GM21737 (cell line): ENCODE data around the gene ALK.

Experiments
- ATAC-seq: cut with Tn5 transposase; IDR thresholded peaks from one replicate; pipeline ENCODE4 v1.9.1; 2021; ENCODE audit warnings: mild to moderate bottlenecking, moderate library complexity; ENCODE audit not compliant: unreplicated experiment

The ALK gene

GRCh38 chr2:29910465-29910864, 10.9 kb downstream of the ALK start:
- no peak for ATAC-seq

GRCh38 chr2:29902356-29902755, 19.0 kb downstream of the ALK start:
- no peak for ATAC-seq

- no peak for ATAC-seq
These were observed 20.3 kb downstream of the ALK start for GRCh38 chr2:29900971-29901633.

GRCh38 chr2:29898999-29899398, 22.4 kb downstream of the ALK start:
- ATAC-seq = no peak

- ATAC-seq = no peak
These were observed 26.4 kb downstream of the ALK start for GRCh38 chr2:29894822-29895614.

- ATAC-seq = no peak
These were observed 28.7 kb downstream of the ALK start for GRCh38 chr2:29892585-29893259.

GRCh38 chr2:29881089-29881730, 40.2 kb downstream of the ALK start:
- no peak for ATAC-seq

GRCh38 chr2:29880084-29880483, 41.3 kb downstream of the ALK start:
- ATAC-seq = no peak

- ATAC-seq = no peak
These were observed 41.9 kb downstream of the ALK start for GRCh38 chr2:29879456-29879855.

- ATAC-seq = no peak
These were observed 42.5 kb downstream of the ALK start for GRCh38 chr2:29878898-29879297.

GRCh38 chr2:29876374-29876773, 45.0 kb downstream of the ALK start:
- ATAC-seq = no peak

- ATAC-seq = no peak
These were observed 46.6 kb downstream of the ALK start for GRCh38 chr2:29874745-29875144.

GRCh38 chr2:29872870-29873269, 48.5 kb downstream of the ALK start:
- no peak for ATAC-seq

GRCh38 chr2:29871541-29871940, 49.8 kb downstream of the ALK start:
- no peak for ATAC-seq

- ATAC-seq = no peak
These were observed 55.9 kb downstream of the ALK start for GRCh38 chr2:29865512-29865911.

- no peak for ATAC-seq
These were observed 56.4 kb downstream of the ALK start for GRCh38 chr2:29864988-29865387.

- no peak for ATAC-seq
These were observed 65.3 kb downstream of the ALK start for GRCh38 chr2:29855924-29856639.

- ATAC-seq = no peak
These were observed 70.6 kb downstream of the ALK start for GRCh38 chr2:29850794-29851193.

- no peak for ATAC-seq
These were observed 72.6 kb downstream of the ALK start for GRCh38 chr2:29848566-29849310.

- no peak for ATAC-seq
These were observed 73.5 kb downstream of the ALK start for GRCh38 chr2:29847886-29848285.
